ENCODE data around the gene PRPS1. TPM values are rescaled to one million over a fixed set of nuclear protein-coding genes. Genes with fewer than 3 reads are reported as not detected.

PRPS1 gene
- total RNA-seq, 1 experiment from 2014 or later: 90.5 TPM

- no peak overlapping the region for H2BK15ac ChIP-seq (ENCODE audit: low read depth, low read length)
- H3K56ac ChIP-seq (ENCODE audit: insufficient read length, low read depth, low read length): no peak overlapping the region
- H3K27ac Mint-ChIP-seq: no peak overlapping the region
- H3K14ac ChIP-seq (ENCODE audit: insufficient read depth, low read length): no peak overlapping the region
- no peak overlapping the region for H2BK5ac ChIP-seq (ENCODE audit: insufficient read length, low read length)
- no peak for TF ChIP-seq CTCF (conservative IDR thresholded peaks at IDR 0.05)
- H3K27me3 ChIP-seq (ENCODE audit: insufficient read depth, low read length): no peaks in the 10 kb centered on the region
- H2AK5ac ChIP-seq (ENCODE audit: insufficient read length, low read length): no peak overlapping the region
- no peak overlapping the region for H3K23ac ChIP-seq (ENCODE audit: insufficient read length, low read depth, low read length)
- H3K9ac ChIP-seq (ENCODE audit: extremely low read depth, insufficient read length, low read length): no peak overlapping the region
- H3K4ac ChIP-seq (ENCODE audit: low read depth, low read length): no peak overlapping the region
- peaks cover 6% of the 10 kb centered on the region for H3K27me3 Mint-ChIP-seq (ENCODE audit: low read depth)
- no peaks in the 10 kb centered on the region; the same call in 1 of the 2 replicates for H3K4me1 ChIP-seq (ENCODE audit: insufficient read depth, low read length)
- peaks cover 0 to 53% of the 10 kb centered on the region in 2 experiments; a peak in 3 of 5 replicates for H3K9me3 Mint-ChIP-seq
- no peak overlapping the region for H4K8ac ChIP-seq (replicated peaks; ENCODE audit: insufficient read length, low read depth, low read length)
- no peak for DNase-seq
- no peaks in the 10 kb centered on the region; a peak in 1 of 7 replicates for H3K36me3 Mint-ChIP-seq (ENCODE audit: insufficient read depth in 1 of 3, low read depth in 3 of 3)
- no peaks in the 10 kb centered on the region for H3K23me2 ChIP-seq (ENCODE audit: insufficient read length, low read depth, low read length, poor library complexity, severe bottlenecking)
- H4K5ac ChIP-seq (ENCODE audit: insufficient read length, low read depth, low read length): no peak overlapping the region
- no peak overlapping the region for H2BK12ac ChIP-seq (ENCODE audit: insufficient read length, low read depth, low read length)
- H2BK120ac ChIP-seq (ENCODE audit: low read depth, low read length, poor library complexity, severe bottlenecking): no peak overlapping the region
- H3K27ac ChIP-seq (ENCODE audit: insufficient read length, low read depth, low read length): no peak overlapping the region
- H2AFZ ChIP-seq (ENCODE audit: low read length): no peak overlapping the region
- no peak overlapping the region for H2BK20ac ChIP-seq (ENCODE audit: low read depth, low read length, poor library complexity, severe bottlenecking)
- H3K18ac ChIP-seq (ENCODE audit: insufficient read length, low read depth, low read length): no peak overlapping the region
- no peak overlapping the region for H4K91ac ChIP-seq (ENCODE audit: insufficient read length, low read depth, low read length)
- H3T11ph ChIP-seq (ENCODE audit: low read length): no peak overlapping the region
- no peak overlapping the region for H3K4me3 Mint-ChIP-seq
- no peaks in the 10 kb centered on the region for H3K79me2 ChIP-seq (ENCODE audit: insufficient read depth, low read length)
- H3K4me2 ChIP-seq (ENCODE audit: insufficient read depth, insufficient read length, low read length): no peak overlapping the region
- H3K4me1 Mint-ChIP-seq: peaks cover 8 to 19% of the 10 kb centered on the region in 2 experiments; a peak in 3 of 4 replicates
- H4K20me1 ChIP-seq (ENCODE audit: control insufficient read depth, insufficient read depth, insufficient read length): no peaks in the 10 kb centered on the region
- H3K9me3 ChIP-seq (ENCODE audit: control insufficient read depth, low read depth, low read length): no peaks in the 10 kb centered on the region
- H3K79me1 ChIP-seq (ENCODE audit: insufficient read depth, low read depth, low read length, poor library complexity, severe bottlenecking): no peaks in the 10 kb centered on the region
- WGBS (ENCODE audit: extremely low coverage, insufficient read length, low lambda C conversion rate): no CpG with 5 or more reads among the region's 1 CpG
These were observed 38.6 kb downstream of the PRPS1 start for GRCh38 chrX:107666931-107667330.

Measured in H9 (cell line).